ENCODE results near the gene TIAM2. TPM values are rescaled to one million over a fixed set of nuclear protein-coding genes. Genes with fewer than 3 reads are reported as not detected.

The TIAM2 gene
- total RNA-seq, 2 experiments from 2014 or later = 4.4 to 5.3 TPM

- no peaks in the 10 kb centered on the region for H3K9me3 Mint-ChIP-seq
- no peaks in the 10 kb centered on the region for H3K4me1 Mint-ChIP-seq (ENCODE audit: low read depth)
- H3K36me3 Mint-ChIP-seq (ENCODE audit: low read depth) = no peaks in the 10 kb centered on the region
- Histone ChIP-seq H3K9me3 (ENCODE audit: control insufficient read depth in 1 of 2, insufficient read depth in 1 of 2, low read length in 2 of 2) (no peaks in the 10 kb centered on the region), H3K27me3 (ENCODE audit: control insufficient read depth in 1 of 2, insufficient read depth in 2 of 2, low read length in 2 of 2) (no peaks in the 10 kb centered on the region), H3K36me3 (ENCODE audit: insufficient read depth, low read length) (no peaks in the 10 kb centered on the region), H3K4me3 (ENCODE audit: low read length) (no peak overlapping the region), H3K4me1 (ENCODE audit: insufficient read depth, low read length) (no peaks in the 10 kb centered on the region), H3K27ac (ENCODE audit: low read depth in 1 of 2, low read length in 2 of 2) (no peak overlapping the region)
- CTCF ChIA-PET = interaction anchor here (1.2 kb wide), 1 partner anchor 10 kb away, joined by 3 read pairs; no protein-coding TSS in a partner anchor
- POLR2A ChIA-PET = no interaction called here
- DNase-seq (no peak), ATAC-seq (ENCODE audit: poor library complexity) (no peak)
- TF ChIP-seq CTCF (IDR thresholded peaks at IDR 0.05) = no peak
- no peak overlapping the region for H3K4me3 Mint-ChIP-seq
- intact Hi-C loops (cut with DNase I, micrococcal nuclease) = no loop called here
- no peak overlapping the region for H3K27ac Mint-ChIP-seq
- H3K27me3 Mint-ChIP-seq = no peaks in the 10 kb centered on the region
Measured at GRCh38 chr6:155080881-155081845, 86.0 kb downstream of the TIAM2 start.

GRCh38 chr6:155084431-155085123 is 89.5 kb downstream of the TIAM2 start:
- Mint-ChIP-seq H3K4me1 (ENCODE audit: low read depth) (no peaks in the 10 kb centered on the region), H3K4me3 (no peak overlapping the region), H3K9me3 (no peaks in the 10 kb centered on the region), H3K27ac (no peak overlapping the region), H3K27me3 (no peaks in the 10 kb centered on the region), H3K36me3 (ENCODE audit: low read depth) (no peaks in the 10 kb centered on the region)
- ChIA-PET CTCF (no interaction called here), POLR2A (no interaction called here)
- DNase-seq = no peak
- intact Hi-C loops (cut with DNase I, micrococcal nuclease) = no loop called here
- H3K36me3 ChIP-seq (ENCODE audit: insufficient read depth, low read length) = no peaks in the 10 kb centered on the region
- H3K9me3 ChIP-seq (ENCODE audit: control insufficient read depth in 1 of 2, insufficient read depth in 1 of 2, low read length in 2 of 2) = no peaks in the 10 kb centered on the region
- no peak for ATAC-seq (ENCODE audit: poor library complexity)
- no peaks in the 10 kb centered on the region for H3K4me1 ChIP-seq (ENCODE audit: insufficient read depth, low read length)
- no peaks in the 10 kb centered on the region for H3K27me3 ChIP-seq (ENCODE audit: control insufficient read depth in 1 of 2, insufficient read depth in 2 of 2, low read length in 2 of 2)
- TF ChIP-seq CTCF (IDR thresholded peaks at IDR 0.05) = no peak
- H3K4me3 ChIP-seq (ENCODE audit: low read length) = no peak overlapping the region
- no peak overlapping the region for H3K27ac ChIP-seq (ENCODE audit: low read depth in 1 of 2, low read length in 2 of 2)

- Mint-ChIP-seq H3K4me1 (ENCODE audit: low read depth) (no peaks in the 10 kb centered on the region), H3K27me3 (no peaks in the 10 kb centered on the region), H3K9me3 (no peaks in the 10 kb centered on the region), H3K36me3 (ENCODE audit: low read depth) (no peaks in the 10 kb centered on the region), H3K4me3 (no peak overlapping the region), H3K27ac (no peak overlapping the region)
- intact Hi-C loops (cut with DNase I, micrococcal nuclease) = no loop called here
- POLR2A ChIA-PET = no interaction called here
- Histone ChIP-seq H3K4me1 (ENCODE audit: insufficient read depth, low read length) (no peaks in the 10 kb centered on the region), H3K9me3 (ENCODE audit: control insufficient read depth in 1 of 2, insufficient read depth in 1 of 2, low read length in 2 of 2) (no peaks in the 10 kb centered on the region), H3K36me3 (ENCODE audit: insufficient read depth, low read length) (no peaks in the 10 kb centered on the region), H3K27me3 (ENCODE audit: control insufficient read depth in 1 of 2, insufficient read depth in 2 of 2, low read length in 2 of 2) (no peaks in the 10 kb centered on the region), H3K27ac (ENCODE audit: low read depth in 1 of 2, low read length in 2 of 2) (no peak overlapping the region), H3K4me3 (ENCODE audit: low read length) (no peak overlapping the region)
- no peak for DNase-seq
- CTCF ChIA-PET = no interaction called here
- TF ChIP-seq CTCF (IDR thresholded peaks at IDR 0.05) = no peak
- ATAC-seq (ENCODE audit: poor library complexity) = no peak
Measured at GRCh38 chr6:155085582-155086257, 90.6 kb downstream of the TIAM2 start.

Measured in CD4-positive, alpha-beta T cell (primary cell).